Body of pancreas (tissue), 4 donors: ENCODE results near the gene ESF1.
"Not testable (repeated sequence)": the region's sequence is repeated elsewhere in the genome, so short reads cannot be mapped to it uniquely, and the experiment has no call there.

Experiments
- CTCF ChIP-seq, 7 experiments: fragments of 450-650 bp in 4 of 7; fragments of 200-600 bp in 3 of 7; sonication (generic) in 3 of 7; IDR thresholded peaks; one replicate each; pipeline ENCODE4 v1.5.1; 2016 to 2019; ENCODE audit warnings: antibody characterized with exemption in 7 of 7
- POLR2A ChIP-seq, 3 donors: fragments of 450-650 bp; IDR thresholded peaks; one replicate each; pipeline ENCODE4 v1.6.1; 2016; ENCODE audit warnings: antibody characterized with exemption in 3 of 3, mild to moderate bottlenecking in 2 of 3

- TF ChIP-seq CTCF, POLR2A (IDR thresholded peaks at IDR 0.05): not testable (repeated sequence)
Measured at GRCh38 chr20:13760451-13760946, 24.2 kb downstream of the ESF1 start.
